Fibroblast of villous mesenchyme (primary cell): ENCODE results near the gene ENAH. TPM values are rescaled to one million over a fixed set of nuclear protein-coding genes. Genes with fewer than 3 reads are reported as not detected.
"Not testable (repeated sequence)": the region's sequence is repeated elsewhere in the genome, so short reads cannot be mapped to it uniquely, and the experiment has no call there.

ENCODE experiments used
- DNase-seq: peaks from one replicate; pipeline ENCODE4 v3.0.0-alpha.2; 2010; ENCODE audit warnings: low read depth
- H3K4me3 ChIP-seq: 2 replicates; pipeline ENCODE4 v1.5.1; 2011; ENCODE audit warnings: low read depth, mild to moderate bottlenecking, low read length
- CTCF ChIP-seq: IDR thresholded peaks from 2 replicates; pipeline ENCODE4 v1.5.1; 2012; ENCODE audit warnings: low read depth, mild to moderate bottlenecking, low read length; ENCODE audit not compliant: insufficient read depth
- total RNA-seq: library from RNA; depleted of rRNA; stranded (reverse); fragments of >200 nt; gene quantifications from 2 replicates; pipeline ENCODE4 v1.2.3, GENCODE V29; 2012

ENAH gene
- total RNA-seq, 1 donor = 135 TPM

GRCh38 chr1:225629483-225629882 is 23.4 kb downstream of the ENAH start:
- no peak overlapping the region for H3K4me3 ChIP-seq
- no peak for DNase-seq
- TF ChIP-seq CTCF = no peak

GRCh38 chr1:225628794-225629193 is 24.1 kb downstream of the ENAH start:
- H3K4me3 ChIP-seq = not testable (repeated sequence)
- DNase-seq = peak; percentile 82

- no peak for TF ChIP-seq CTCF
- H3K4me3 ChIP-seq = no peak overlapping the region
- DNase-seq = no peak
Observed at GRCh38 chr1:225627304-225627947, 25.5 kb downstream of the ENAH start.

GRCh38 chr1:225626698-225627097 is 26.2 kb downstream of the ENAH start:
- DNase-seq = peak; percentile 39
- TF ChIP-seq CTCF = no peak
- no peak overlapping the region for H3K4me3 ChIP-seq

GRCh38 chr1:225617956-225618355 is 35.0 kb downstream of the ENAH start:
- H3K4me3 ChIP-seq = no peak overlapping the region
- TF ChIP-seq CTCF = no peak
- DNase-seq = no peak

GRCh38 chr1:225617479-225617878 is 35.4 kb downstream of the ENAH start:
- no peak for TF ChIP-seq CTCF
- peak; percentile 50 for DNase-seq
- H3K4me3 ChIP-seq = no peak overlapping the region

GRCh38 chr1:225615403-225615790 is 37.5 kb downstream of the ENAH start:
- not testable (repeated sequence) for DNase-seq, H3K4me3 ChIP-seq

GRCh38 chr1:225613006-225613405 is 39.9 kb downstream of the ENAH start:
- TF ChIP-seq CTCF = no peak
- H3K4me3 ChIP-seq = no peak overlapping the region
- DNase-seq = peak; percentile 23
